HepG2 (cell line): ENCODE data around the gene C1QTNF1. TPM values are rescaled to one million over a fixed set of nuclear protein-coding genes. Genes with fewer than 3 reads are reported as not detected.
A peak's percentile ranks its signal among the peaks of the same experiment; 100 is the strongest.

Experiments used
- BRCA1 ChIP-seq: sonication (generic); formaldehyde crosslinking; IDR thresholded peaks from 2 replicates; pipeline ENCODE4 v1.4.0; 2020; ENCODE audit warnings: missing genetic modification reagents
- ELF1 ChIP-seq: sonication (generic); formaldehyde crosslinking; IDR thresholded peaks from 2 replicates; pipeline ENCODE4 v1.4.0; 2020; ENCODE audit warnings: missing genetic modification reagents
- JUN ChIP-seq: sonication (generic); formaldehyde crosslinking; IDR thresholded peaks from 2 replicates; pipeline ENCODE4 v1.4.0; 2020; ENCODE audit warnings: mild to moderate bottlenecking, missing genetic modification reagents
- NFIB ChIP-seq: sonication (generic); formaldehyde crosslinking; IDR thresholded peaks from 2 replicates; pipeline ENCODE4 v1.9.0; 2021; ENCODE audit warnings: missing genetic modification reagents, mild to moderate bottlenecking, borderline replicate concordance
- PLSCR1 ChIP-seq: sonication (generic); formaldehyde crosslinking; IDR thresholded peaks from 2 replicates; pipeline ENCODE4 v1.5.0; 2020; ENCODE audit warnings: missing genetic modification reagents, mild to moderate bottlenecking, borderline replicate concordance
- RAD21 ChIP-seq: fragments of 450-650 bp; formaldehyde crosslinking; IDR thresholded peaks from 2 replicates; pipeline ENCODE4 v1.5.0; 2020; ENCODE audit warnings: mild to moderate bottlenecking
- SMARCC2 ChIP-seq: fragments of 450-650 bp; IDR thresholded peaks from 2 replicates; pipeline ENCODE4 v1.6.1; 2017; ENCODE audit warnings: antibody characterized with exemption, mild to moderate bottlenecking
- SNAPC2 ChIP-seq: sonication (generic); formaldehyde crosslinking; IDR thresholded peaks from 2 replicates; pipeline ENCODE4 v1.8.1; 2022; ENCODE audit warnings: mild to moderate bottlenecking, missing genetic modification reagents
- UBTF ChIP-seq: sonication (generic); formaldehyde crosslinking; IDR thresholded peaks from 2 replicates; pipeline ENCODE4 v1.4.0; 2020; ENCODE audit warnings: mild to moderate bottlenecking, missing genetic modification reagents
- ZBTB40 ChIP-seq, 2 experiments: fragments of 450-650 bp in 1 of 2; sonication (generic) in 1 of 2; formaldehyde crosslinking in 1 of 2; IDR thresholded peaks; 2 replicates each; pipeline versions ENCODE4 v1.6.1 to v1.8.0; 2016 to 2022; ENCODE audit warnings: antibody characterized with exemption in 1 of 2, mild to moderate bottlenecking in 1 of 2, missing genetic modification reagents in 1 of 2
- ZNF224 ChIP-seq: sonication (generic); formaldehyde crosslinking; IDR thresholded peaks from 2 replicates; pipeline ENCODE4 v1.5.0; 2020; ENCODE audit warnings: mild to moderate bottlenecking, missing genetic modification reagents
- ZZZ3 ChIP-seq: sonication (generic); formaldehyde crosslinking; IDR thresholded peaks from 2 replicates; pipeline ENCODE4 v1.4.0; 2020; ENCODE audit warnings: missing genetic modification reagents, mild to moderate bottlenecking, borderline replicate concordance
- polyA plus RNA-seq, 8 experiments: library from polyadenylated mRNA; depleted of rRNA in 3 of 8; stranded (reverse) in 7 of 8; unstranded in 1 of 8; fragments of >200 nt; fragmentation: Illumina TruSeq in 4 of 8; extraction: Trizol in 4 of 8; gene quantifications; 2 replicates each; pipeline versions ENCODE4 v1.2.1 to v1.2.3, GENCODE V29; 2011 to 2016; ENCODE audit warnings: low read depth in 4 of 8, missing spikeins in 1 of 8, mixed read lengths in 1 of 8; ENCODE audit not compliant: insufficient read depth in 1 of 8
- total RNA-seq, 5 experiments: library from RNA; depleted of rRNA; stranded (reverse); fragments of >200 nt; fragmentation: Illumina TruSeq; extraction: Trizol; gene quantifications; 2 replicates each; pipeline ENCODE4 v1.2.3, GENCODE V29; 2016; ENCODE audit warnings: low read depth in 1 of 5
- TF ChIP-seq, protein P1 (sequence below): sonication (generic); formaldehyde crosslinking; IDR thresholded peaks from 2 replicates; pipeline ENCODE4 v1.9.0; 2021; ENCODE audit warnings: missing genetic modification reagents, mild to moderate bottlenecking, borderline replicate concordance
- TF ChIP-seq, protein P2 (sequence below): sonication (generic); formaldehyde crosslinking; IDR thresholded peaks from 2 replicates; pipeline ENCODE4 v1.4.0; 2020; ENCODE audit warnings: mild to moderate bottlenecking, missing genetic modification reagents

Gene C1QTNF1
- total and polyA plus RNA-seq, 2 of the 13 experiments (the other 11 are each of a cell fraction or from before 2014, with no cell fraction given) = 0.18 to 0.86 TPM

DNA sequence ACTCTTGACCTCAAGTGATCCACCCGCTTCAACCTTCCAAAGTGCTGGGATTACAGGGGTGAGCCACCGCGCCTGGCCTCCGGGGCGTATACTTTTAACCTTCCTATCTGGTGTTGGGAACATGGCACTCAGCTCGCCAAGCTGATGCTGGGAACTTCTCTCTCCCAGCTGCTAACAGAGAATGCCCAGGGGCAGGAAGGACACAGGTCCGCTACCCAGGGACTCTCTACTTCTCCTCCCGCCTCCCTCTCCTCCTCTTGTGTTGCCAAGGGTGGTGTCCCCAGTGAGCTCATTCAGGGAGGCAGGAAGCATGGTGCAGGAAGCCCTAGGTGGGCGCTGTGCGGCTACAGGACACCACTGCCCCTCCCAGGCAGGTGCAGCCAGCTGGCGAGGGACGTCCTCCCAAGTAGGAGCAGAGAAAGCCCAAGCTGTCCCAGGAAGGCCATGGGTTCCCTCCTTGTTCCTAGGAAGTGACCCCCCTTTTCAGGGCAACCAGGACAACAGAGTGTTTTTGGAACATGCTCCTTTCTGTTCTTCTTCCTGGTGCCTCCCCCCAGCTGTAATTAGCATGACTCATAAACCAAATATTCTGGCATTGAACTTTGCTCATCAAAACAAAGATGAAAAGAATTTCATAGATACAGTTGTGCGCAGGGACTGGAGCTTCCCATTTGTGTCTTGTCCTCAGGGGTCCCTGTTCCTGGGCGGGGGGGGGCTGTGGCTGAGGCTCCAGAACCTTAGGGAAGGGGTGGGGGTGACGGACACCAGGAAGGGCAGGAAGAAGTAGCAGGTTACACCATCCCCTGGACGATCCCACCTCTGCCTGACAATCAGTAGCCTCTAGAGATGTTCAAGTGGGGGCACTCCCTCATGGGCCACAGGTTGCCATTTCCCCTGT, 2.7 kb downstream of the C1QTNF1 start (continued):
- TF ChIP-seq UBTF (CRISPR knock-in tag) (peak; percentile 64), RAD21 (peak; percentile 25; the same call in 1 of the 2 replicates), ELF1 (CRISPR knock-in tag) (peak; percentile 87), NFIB (CRISPR knock-in tag) (no peak), SMARCC2 (peak; percentile 83; the same call in 1 of the 2 replicates), BRCA1 (CRISPR knock-in tag) (no peak; the same call in 1 of the 2 replicates), JUN (CRISPR knock-in tag) (peak; percentile 100), PLSCR1 (CRISPR knock-in tag) (no peak), SNAPC2 (CRISPR knock-in tag) (no peak), ZBTB40 (IDR thresholded peaks at IDR 0.05) (no peak), ZBTB40 (CRISPR knock-in tag; IDR thresholded peaks at IDR 0.05) (peak; percentile 77), ZZZ3 (CRISPR knock-in tag) (no peak), ZNF224 (CRISPR knock-in tag) (no peak)
- TF ChIP-seq, protein P1, sequence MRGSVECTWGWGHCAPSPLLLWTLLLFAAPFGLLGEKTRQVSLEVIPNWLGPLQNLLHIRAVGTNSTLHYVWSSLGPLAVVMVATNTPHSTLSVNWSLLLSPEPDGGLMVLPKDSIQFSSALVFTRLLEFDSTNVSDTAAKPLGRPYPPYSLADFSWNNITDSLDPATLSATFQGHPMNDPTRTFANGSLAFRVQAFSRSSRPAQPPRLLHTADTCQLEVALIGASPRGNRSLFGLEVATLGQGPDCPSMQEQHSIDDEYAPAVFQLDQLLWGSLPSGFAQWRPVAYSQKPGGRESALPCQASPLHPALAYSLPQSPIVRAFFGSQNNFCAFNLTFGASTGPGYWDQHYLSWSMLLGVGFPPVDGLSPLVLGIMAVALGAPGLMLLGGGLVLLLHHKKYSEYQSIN (CRISPR knock-in tag) = no peak
- TF ChIP-seq, protein P2, sequence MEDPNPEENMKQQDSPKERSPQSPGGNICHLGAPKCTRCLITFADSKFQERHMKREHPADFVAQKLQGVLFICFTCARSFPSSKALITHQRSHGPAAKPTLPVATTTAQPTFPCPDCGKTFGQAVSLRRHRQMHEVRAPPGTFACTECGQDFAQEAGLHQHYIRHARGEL = no peak
